H1 (cell line): ENCODE data around the gene TRAIP. TPM values are rescaled to one million over a fixed set of nuclear protein-coding genes. Genes with fewer than 3 reads are reported as not detected.

Experiments
- CTCF ChIA-PET: fragments of 300-600 bp; sonication (Branson Sonifier 250); formaldehyde crosslinking; loops from one replicate; lab custom pipeline; 2021; ENCODE audit not compliant: partially characterized antibody; lab: Charles Lee
- POLR2A ChIA-PET: fragments of 300-600 bp; sonication (Branson Sonifier 250); formaldehyde crosslinking; loops from one replicate; lab custom pipeline; 2021; ENCODE audit warnings: inconsistent platforms; ENCODE audit not compliant: partially characterized antibody; lab: Charles Lee
- DNase-seq, 2 experiments: peaks; one replicate each; pipeline versions ENCODE4 v3.0.0 to v3.0.0-alpha.2; 2010 to 2022; ENCODE audit warnings: low spot score in 2 of 2, low read depth in 1 of 2, mixed read lengths in 1 of 2
- FAIRE-seq: peaks from 2 replicates; lab custom pipeline; 2011; peaks lifted over from hg19 to GRCh38; lab: Jason Lieb, UNC
- H2AFZ ChIP-seq: 2 replicates; pipeline ENCODE4 v1.8.1; 2012; ENCODE audit warnings: low read length, inconsistent platforms
- H2AK5ac ChIP-seq: 2 replicates; pipeline ENCODE4 v1.6.1; 2013; ENCODE audit warnings: low read depth, low read length
- H2BK120ac ChIP-seq: replicated peaks from 2 replicates; pipeline ENCODE3; 2013; ENCODE audit warnings: low read depth, low read length, inconsistent platforms
- H2BK12ac ChIP-seq: 2 replicates; pipeline ENCODE4 v1.6.1; 2013; ENCODE audit warnings: low read depth, low read length
- H2BK15ac ChIP-seq: 2 replicates; pipeline ENCODE4 v1.6.1; 2013; ENCODE audit warnings: low read length
- H2BK20ac ChIP-seq: 2 replicates; pipeline ENCODE4 v1.6.1; 2013; ENCODE audit warnings: low read length
- H2BK5ac ChIP-seq: 2 replicates; pipeline ENCODE4 v1.6.1; 2013; ENCODE audit warnings: low read depth, low read length
- H3K14ac ChIP-seq: 2 replicates; pipeline ENCODE4 v1.6.1; 2013; ENCODE audit warnings: inconsistent platforms; ENCODE audit not compliant: insufficient read length
- H3K18ac ChIP-seq: 2 replicates; pipeline ENCODE4 v1.6.1; 2013; ENCODE audit warnings: low read length; ENCODE audit errors: extremely low read depth
- H3K23ac ChIP-seq: 2 replicates; pipeline ENCODE4 v1.6.1; 2013; ENCODE audit warnings: inconsistent platforms; ENCODE audit not compliant: insufficient read length
- H3K23me2 ChIP-seq: 2 replicates; pipeline ENCODE4 v1.6.1; 2013; ENCODE audit warnings: low read depth, low read length
- H3K27ac ChIP-seq: 2 replicates; pipeline ENCODE4 v1.6.1; 2011; ENCODE audit warnings: low read depth, low read length, inconsistent platforms
- H3K27me3 ChIP-seq, 4 experiments: replicated peaks in 1 of 4; 1 replicate in 1 of 4; 2 replicates in 3 of 4; pipeline versions ENCODE4 v1.6.1 to v1.8.1; 2011 to 2013; ENCODE audit warnings: low read length in 3 of 4, mild to moderate bottlenecking in 3 of 4, inconsistent platforms in 2 of 4, mixed read lengths in 2 of 4, moderate library complexity in 1 of 4; ENCODE audit not compliant: control insufficient read depth in 3 of 4, insufficient read depth in 3 of 4; ENCODE audit errors: extremely low read depth in 1 of 4
- H3K36me3 ChIP-seq, 4 experiments: 2 replicates each; pipeline versions ENCODE4 v1.6.1 to v1.8.1; 2011 to 2013; ENCODE audit warnings: mild to moderate bottlenecking in 4 of 4, low read length in 3 of 4, moderate library complexity in 2 of 4, control low read depth in 1 of 4, inconsistent platforms in 1 of 4; ENCODE audit not compliant: insufficient read depth in 4 of 4, control insufficient read depth in 2 of 4
- H3K4ac ChIP-seq: replicated peaks from 2 replicates; pipeline ENCODE3; 2013; ENCODE audit warnings: low read length, low read depth, mixed read lengths, inconsistent platforms; ENCODE audit not compliant: insufficient read length
- H3K4me1 ChIP-seq, 4 experiments: replicated peaks in 1 of 4; 1 replicate in 1 of 4; 2 replicates in 3 of 4; pipeline versions ENCODE4 v1.6.1 to v1.8.1; 2011 to 2013; ENCODE audit warnings: low read length in 3 of 4, inconsistent platforms in 2 of 4, mixed read lengths in 1 of 4; ENCODE audit not compliant: insufficient read depth in 4 of 4, control insufficient read depth in 3 of 4
- H3K4me2 ChIP-seq, 2 experiments: 2 replicates each; pipeline versions ENCODE4 v1.6.1 to v1.8.1; 2011 to 2013; ENCODE audit warnings: low read depth in 2 of 2, low read length in 2 of 2, control low read depth in 1 of 2, inconsistent platforms in 1 of 2, mild to moderate bottlenecking in 1 of 2; ENCODE audit not compliant: insufficient read depth in 1 of 2
- H3K4me3 ChIP-seq, 4 experiments: fragments of 200-600, 300-600 bp in 1 of 4; sonication (generic), shearing (Covaris generic), sonication (Bioruptor Twin) in 1 of 4; 2 replicates each; pipeline versions ENCODE4 v1.5.1 to v1.8.1; 2011 to 2016; ENCODE audit warnings: low read length in 4 of 4, low read depth in 3 of 4, control low read depth in 2 of 4, inconsistent platforms in 2 of 4, mild to moderate bottlenecking in 2 of 4, mixed read lengths in 1 of 4, moderate library complexity in 1 of 4; ENCODE audit not compliant: insufficient read depth in 2 of 4; ENCODE audit errors: extremely low read depth in 1 of 4
- H3K56ac ChIP-seq: replicated peaks from 2 replicates; pipeline ENCODE3; 2013; ENCODE audit warnings: low read depth, mild to moderate bottlenecking, mixed read lengths, low read length, inconsistent platforms; ENCODE audit not compliant: insufficient read length
- H3K79me1 ChIP-seq: 2 replicates; pipeline ENCODE4 v1.6.1; 2013; ENCODE audit warnings: low read depth, low read length, control low read depth
- H3K79me2 ChIP-seq, 2 experiments: 2 replicates each; pipeline versions ENCODE4 v1.6.1 to v1.8.1; 2012 to 2013; ENCODE audit warnings: low read length in 2 of 2, mild to moderate bottlenecking in 2 of 2, inconsistent platforms in 1 of 2; ENCODE audit not compliant: insufficient read depth in 2 of 2, control insufficient read depth in 1 of 2
- H3K9ac ChIP-seq, 4 experiments: replicated peaks in 1 of 4; 1 replicate in 1 of 4; 2 replicates in 3 of 4; pipeline versions ENCODE4 v1.6.1 to v1.8.1; 2011 to 2013; ENCODE audit warnings: low read depth in 3 of 4, low read length in 3 of 4, control low read depth in 2 of 4, mild to moderate bottlenecking in 2 of 4, moderate library complexity in 2 of 4, inconsistent platforms in 1 of 4; ENCODE audit errors: extremely low read depth in 1 of 4
- H3K9me3 ChIP-seq, 2 experiments: 2 replicates each; pipeline versions ENCODE4 v1.6.1 to v1.8.1; 2012 to 2013; ENCODE audit warnings: mild to moderate bottlenecking in 2 of 2, moderate library complexity in 2 of 2, control low read depth in 1 of 2, inconsistent platforms in 1 of 2, low read depth in 1 of 2, low read length in 1 of 2, mixed read lengths in 1 of 2; ENCODE audit not compliant: insufficient read depth in 2 of 2
- H4K20me1 ChIP-seq, 2 experiments: replicated peaks in 1 of 2; 2 replicates each; pipeline versions ENCODE3 to v1.8.1; 2011 to 2013; ENCODE audit warnings: inconsistent platforms in 2 of 2, low read length in 2 of 2, mild to moderate bottlenecking in 1 of 2; ENCODE audit not compliant: insufficient read depth in 2 of 2, control insufficient read depth in 1 of 2
- H4K5ac ChIP-seq: 2 replicates; pipeline ENCODE4 v1.6.1; 2013; ENCODE audit warnings: low read length, low read depth, mixed read lengths, inconsistent platforms; ENCODE audit not compliant: insufficient read length
- H4K8ac ChIP-seq: 2 replicates; pipeline ENCODE4 v1.8.0; 2013; ENCODE audit warnings: mild to moderate bottlenecking, moderate library complexity, low read length, inconsistent platforms; ENCODE audit not compliant: insufficient read depth; ENCODE audit errors: extremely low read depth
- H4K91ac ChIP-seq: replicated peaks from 2 replicates; pipeline ENCODE3; 2013; ENCODE audit warnings: low read length, mixed read lengths, inconsistent platforms; ENCODE audit not compliant: insufficient read length
- CBX8 ChIP-seq: fragments of 300-800, 300-1000 bp; sonication (generic); IDR thresholded peaks from 2 replicates; pipeline ENCODE4 v1.7.1; 2016; ENCODE audit warnings: low read depth, low read length, borderline replicate concordance
- CHD2 ChIP-seq: IDR thresholded peaks from 2 replicates; pipeline ENCODE4 v1.6.1; 2012; ENCODE audit warnings: low read length, improper control_type of control experiment
- GTF2F1 ChIP-seq: IDR thresholded peaks from 2 replicates; pipeline ENCODE4 v1.6.1; 2012; ENCODE audit warnings: low read depth, low read length, improper control_type of control experiment, borderline replicate concordance
- JUN ChIP-seq: IDR thresholded peaks from 2 replicates; pipeline ENCODE4 v1.6.1; 2011; ENCODE audit warnings: low read depth, mild to moderate bottlenecking, improper control_type of control experiment, low read length
- KDM1A ChIP-seq: fragments of 200-600, 300-600 bp; sonication (generic); IDR thresholded peaks from 2 replicates; pipeline ENCODE4 v1.7.1; 2016; ENCODE audit warnings: mild to moderate bottlenecking, low read length, borderline replicate concordance
- KDM5A ChIP-seq: fragments of 200-600 bp; IDR thresholded peaks from 2 replicates; pipeline ENCODE4 v1.7.1; 2012; ENCODE audit warnings: mild to moderate bottlenecking, low read length, inconsistent platforms, mixed read lengths
- MAFK ChIP-seq: IDR thresholded peaks from 2 replicates; pipeline ENCODE4 v1.6.1; 2012; ENCODE audit warnings: low read depth, mild to moderate bottlenecking, improper control_type of control experiment, low read length
- POLR2AphosphoS5 ChIP-seq: IDR thresholded peaks from 2 replicates; pipeline ENCODE4 v1.6.1; 2011; ENCODE audit warnings: low read depth, low read length
- SIX5 ChIP-seq: IDR thresholded peaks from 2 replicates; pipeline ENCODE4 v1.6.1; 2011; ENCODE audit warnings: mild to moderate bottlenecking, low read depth, low read length
- TAF1 ChIP-seq: IDR thresholded peaks from 2 replicates; pipeline ENCODE4 v1.6.1; 2011; ENCODE audit warnings: mild to moderate bottlenecking, low read depth, low read length
- TEAD4 ChIP-seq: IDR thresholded peaks from 2 replicates; pipeline ENCODE4 v1.6.1; 2012; ENCODE audit warnings: low read depth, low read length, inconsistent platforms, mixed read lengths
- WGBS, 2 experiments: shearing (Covaris generic) in 1 of 2; methylation state at CpG; one replicate each; pipeline versions ENCODE4 v1.1.6 to v1.1.7; 2013 to 2015; ENCODE audit warnings: low lambda C conversion rate in 2 of 2, mixed read lengths in 2 of 2, inconsistent platforms in 1 of 2, low coverage in 1 of 2, missing lambda C conversion rate in 1 of 2; ENCODE audit not compliant: insufficient replicate concordance in 2 of 2, insufficient coverage in 1 of 2, insufficient read length in 1 of 2; ENCODE audit errors: extremely low coverage in 1 of 2, missing lambda C conversion rate in 1 of 2; 5-methylcytosine and 5-hydroxymethylcytosine counted together
- polyA plus RNA-seq, 7 experiments: library from polyadenylated mRNA; depleted of rRNA in 3 of 7; stranded (reverse) in 5 of 7; unstranded in 2 of 7; fragments of >200 nt in 5 of 7; fragments of 200-250 nt in 2 of 7; gene quantifications; 1 replicate in 5 of 7; 2 replicates in 1 of 7; 4 replicates in 1 of 7; pipeline versions ENCODE4 v1.2.1 to v1.2.3, GENCODE V29; 2011 to 2013; ENCODE audit warnings: missing spikeins in 2 of 7, mixed read lengths in 2 of 7
- total RNA-seq: library from RNA; stranded (reverse); fragmentation: NEBNext Ultra II Directional; extraction: Animal tissue kit (Norgen Biotek cat#: 25700); gene quantifications from 2 replicates; pipeline ENCODE4 v1.2.1, GENCODE V29; 2021

The TRAIP gene
- total and polyA plus RNA-seq, 2 of the 8 experiments (the other 6 are each of a cell fraction or from before 2014, with no cell fraction given): 27.7 to 28.1 TPM

- H2BK15ac ChIP-seq: peak overlapping the region; percentile 98; the same call in 1 of the 2 replicates
- H3K23ac ChIP-seq: no peak overlapping the region
- ChIA-PET CTCF (interaction anchor here (1.3 to 17.0 kb wide), 6 partner anchors 11 to 104 kb away, joined by 6 to 266 read pairs (median 9); partner anchors contain the start of gene UBA7), POLR2A (interaction anchor here (0.6 to 6.2 kb wide), 7 partner anchors 10 to 531 kb away, joined by 3 to 16 read pairs (median 4); partner anchors contain the start of gene AMIGO3)
- H3K27me3 ChIP-seq: peaks cover 0 to 18% (median 15%) of the 10 kb centered on the region in 4 experiments; a peak in 6 of 7 replicates
- no peak overlapping the region for H4K5ac ChIP-seq
- peaks cover 0 to 25% (median 21%) of the 10 kb centered on the region in 4 experiments; a peak in 6 of 7 replicates for H3K4me1 ChIP-seq
- H3K4ac ChIP-seq: no peak overlapping the region
- peak overlapping the region in 1 of 2 experiments; percentile 41; a peak in 1 of 4 replicates for H3K4me2 ChIP-seq
- no peaks in the 10 kb centered on the region for H3K79me2 ChIP-seq
- peak overlapping the region; percentile 92; the same call in 1 of the 2 replicates for H2BK12ac ChIP-seq
- H3K18ac ChIP-seq: peak overlapping the region; percentile 60; the same call in 1 of the 2 replicates
- no peak for DNase-seq
- H4K8ac ChIP-seq: no peak overlapping the region
- H3K36me3 ChIP-seq: no peaks in the 10 kb centered on the region
- no peak overlapping the region for H3K27ac ChIP-seq
- no peak overlapping the region for H3K56ac ChIP-seq
- H3K23me2 ChIP-seq: peaks cover 8% of the 10 kb centered on the region; the same call in 1 of the 2 replicates
- TF ChIP-seq KDM5A: no peak
- no peak for TF ChIP-seq KDM1A
- TF ChIP-seq TEAD4: no peak
- no peak for TF ChIP-seq GTF2F1
- TF ChIP-seq JUN: no peak
- no peak for TF ChIP-seq SIX5
- no peak for TF ChIP-seq TAF1
- TF ChIP-seq CBX8: no peak
- TF ChIP-seq MAFK: no peak
- no peak for TF ChIP-seq CHD2
- no peak for TF ChIP-seq POLR2AphosphoS5
- no peak overlapping the region for H3K14ac ChIP-seq
- 85% methylated on average over 3 of the region's 3 CpGs; no CpG with 5 or more reads in 1 of the 2 experiments for WGBS, 2 experiments
- H2BK5ac ChIP-seq: peak overlapping the region; percentile 35; the same call in 1 of the 2 replicates
- H2BK20ac ChIP-seq: no peak overlapping the region
- no peaks in the 10 kb centered on the region for H4K20me1 ChIP-seq
- H4K91ac ChIP-seq: no peak overlapping the region
- H2BK120ac ChIP-seq: no peak overlapping the region
- H2AFZ ChIP-seq: no peak overlapping the region
- no peak overlapping the region for H3K4me3 ChIP-seq
- no peaks in the 10 kb centered on the region for H3K79me1 ChIP-seq
- no peak overlapping the region for H3K9ac ChIP-seq
- H3K9me3 ChIP-seq: no peaks in the 10 kb centered on the region
- no peak for FAIRE-seq
- H2AK5ac ChIP-seq: no peak overlapping the region; the same call in 1 of the 2 replicates
Measured at GRCh38 chr3:49805367-49805782, 51.0 kb downstream of the TRAIP start.
